ENCODE measurements around the gene CABYR.

- no peak for TF ChIP-seq CTCF (IDR thresholded peaks at IDR 0.05)
- TF ChIP-seq EZH2 (IDR thresholded peaks at IDR 0.05; ENCODE audit: borderline replicate concordance, insufficient read depth, low read depth, low read length, poor library complexity, severe bottlenecking): no peak
These were observed 26.9 kb upstream of the CABYR start for GRCh38 chr18:24111936-24112335.
